H9 (cell line): ENCODE data around the gene SUSD2. TPM values are rescaled to one million over a fixed set of nuclear protein-coding genes. Genes with fewer than 3 reads are reported as not detected.

Experiments
- DNase-seq: peaks from one replicate; pipeline ENCODE4 v3.0.0-alpha.2; 2017
- H2AFZ ChIP-seq: one replicate; pipeline ENCODE4 v1.6.1; 2013; ENCODE audit warnings: mild to moderate bottlenecking, low read length, control low read depth, moderate library complexity
- H2AK5ac ChIP-seq: 2 replicates; pipeline ENCODE4 v1.6.1; 2013; ENCODE audit warnings: low read length, control low read depth, mixed read lengths; ENCODE audit not compliant: insufficient read length
- H2BK120ac ChIP-seq: one replicate; pipeline ENCODE4 v1.6.1; 2013; ENCODE audit warnings: low read depth, mild to moderate bottlenecking, low read length, control low read depth, inconsistent platforms; ENCODE audit not compliant: poor library complexity, severe bottlenecking
- H2BK12ac ChIP-seq: 2 replicates; pipeline ENCODE4 v1.6.1; 2013; ENCODE audit warnings: low read length, control low read depth, mixed read lengths, low read depth; ENCODE audit not compliant: insufficient read length
- H2BK15ac ChIP-seq: 2 replicates; pipeline ENCODE4 v1.6.1; 2013; ENCODE audit warnings: low read depth, low read length, control low read depth
- H2BK20ac ChIP-seq: one replicate; pipeline ENCODE4 v1.6.1; 2013; ENCODE audit warnings: low read depth, mild to moderate bottlenecking, low read length, control low read depth, inconsistent platforms; ENCODE audit not compliant: poor library complexity, severe bottlenecking
- H2BK5ac ChIP-seq: 2 replicates; pipeline ENCODE4 v1.6.1; 2013; ENCODE audit warnings: low read length, control low read depth, mixed read lengths; ENCODE audit not compliant: insufficient read length
- H3K14ac ChIP-seq: 2 replicates; pipeline ENCODE4 v1.6.1; 2013; ENCODE audit warnings: low read length, control low read depth; ENCODE audit not compliant: insufficient read depth
- H3K18ac ChIP-seq: 2 replicates; pipeline ENCODE4 v1.6.1; 2013; ENCODE audit warnings: low read depth, mild to moderate bottlenecking, mixed read lengths, low read length, control low read depth; ENCODE audit not compliant: insufficient read length
- H3K23ac ChIP-seq: 2 replicates; pipeline ENCODE4 v1.6.1; 2013; ENCODE audit warnings: low read length, control low read depth, mixed read lengths, low read depth; ENCODE audit not compliant: insufficient read length
- H3K23me2 ChIP-seq: 2 replicates; pipeline ENCODE4 v1.6.1; 2013; ENCODE audit warnings: low read depth, mild to moderate bottlenecking, mixed read lengths, low read length, control low read depth; ENCODE audit not compliant: insufficient read length, poor library complexity, severe bottlenecking
- H3K27ac ChIP-seq: 2 replicates; pipeline ENCODE4 v1.5.1; 2013; ENCODE audit warnings: low read length, control low read depth, mixed read lengths, low read depth; ENCODE audit not compliant: insufficient read length
- H3K27me3 ChIP-seq: 2 replicates; pipeline ENCODE4 v1.6.1; 2013; ENCODE audit warnings: low read length, control low read depth, inconsistent platforms; ENCODE audit not compliant: insufficient read depth
- H3K4ac ChIP-seq: 2 replicates; pipeline ENCODE4 v1.6.1; 2013; ENCODE audit warnings: low read depth, mild to moderate bottlenecking, control low read depth, inconsistent platforms, low read length, moderate library complexity
- H3K4me1 ChIP-seq: 2 replicates; pipeline ENCODE4 v1.6.1; 2013; ENCODE audit warnings: low read length, control low read depth, inconsistent platforms; ENCODE audit not compliant: insufficient read depth
- H3K4me2 ChIP-seq: 2 replicates; pipeline ENCODE4 v1.6.1; 2013; ENCODE audit warnings: low read length, control low read depth, mixed read lengths; ENCODE audit not compliant: insufficient read length, insufficient read depth
- H3K56ac ChIP-seq: 2 replicates; pipeline ENCODE4 v1.6.1; 2013; ENCODE audit warnings: low read depth, mild to moderate bottlenecking, mixed read lengths, low read length, control low read depth; ENCODE audit not compliant: insufficient read length
- H3K79me1 ChIP-seq: 2 replicates; pipeline ENCODE4 v1.6.1; 2013; ENCODE audit warnings: low read depth, mild to moderate bottlenecking, moderate library complexity, low read length, control low read depth, inconsistent platforms; ENCODE audit not compliant: insufficient read depth, poor library complexity, severe bottlenecking
- H3K79me2 ChIP-seq: 2 replicates; pipeline ENCODE4 v1.6.1; 2013; ENCODE audit warnings: low read length, control low read depth, inconsistent platforms; ENCODE audit not compliant: insufficient read depth
- H3K9ac ChIP-seq: 2 replicates; pipeline ENCODE4 v1.6.1; 2013; ENCODE audit warnings: low read length, control low read depth, mixed read lengths; ENCODE audit not compliant: insufficient read length; ENCODE audit errors: extremely low read depth
- H3K9me3 ChIP-seq: one replicate; pipeline ENCODE4 v1.6.1; 2013; ENCODE audit warnings: low read depth, low read length, inconsistent platforms; ENCODE audit not compliant: control insufficient read depth
- H3T11ph ChIP-seq: one replicate; pipeline ENCODE4 v1.6.1; 2013; ENCODE audit warnings: mild to moderate bottlenecking, low read length, control low read depth, inconsistent platforms
- H4K20me1 ChIP-seq: one replicate; pipeline ENCODE4 v1.6.1; 2013; ENCODE audit not compliant: control insufficient read depth, insufficient read length, insufficient read depth
- H4K5ac ChIP-seq: 2 replicates; pipeline ENCODE4 v1.6.1; 2013; ENCODE audit warnings: low read depth, mild to moderate bottlenecking, mixed read lengths, low read length, control low read depth; ENCODE audit not compliant: insufficient read length
- H4K8ac ChIP-seq: replicated peaks from 2 replicates; pipeline ENCODE4 v1.6.1; 2013; ENCODE audit warnings: low read length, control low read depth, mixed read lengths, low read depth; ENCODE audit not compliant: insufficient read length
- H4K91ac ChIP-seq: 2 replicates; pipeline ENCODE4 v1.6.1; 2013; ENCODE audit warnings: low read depth, mild to moderate bottlenecking, moderate library complexity, mixed read lengths, low read length, control low read depth; ENCODE audit not compliant: insufficient read length
- H3K27ac Mint-ChIP-seq, 3 experiments: 2 replicates in 2 of 3; 3 replicates in 1 of 3; pipeline ENCODE4 v1.8.0; 2020 to 2021; ENCODE audit warnings: mixed read lengths in 3 of 3, mild to moderate bottlenecking in 1 of 3, moderate library complexity in 1 of 3
- H3K27me3 Mint-ChIP-seq: 2 replicates; pipeline ENCODE4 v1.8.0; 2021; ENCODE audit warnings: low read depth, mild to moderate bottlenecking, moderate library complexity, mixed read lengths
- H3K36me3 Mint-ChIP-seq, 3 experiments: 2 replicates in 2 of 3; 3 replicates in 1 of 3; pipeline ENCODE4 v1.8.0; 2020 to 2021; ENCODE audit warnings: low read depth in 3 of 3, mixed read lengths in 3 of 3; ENCODE audit not compliant: insufficient read depth in 1 of 3
- H3K4me1 Mint-ChIP-seq, 2 experiments: 2 replicates each; pipeline ENCODE4 v1.8.0; 2020; ENCODE audit warnings: mixed read lengths in 2 of 2
- H3K4me3 Mint-ChIP-seq, 2 experiments: 2 replicates in 1 of 2; 3 replicates in 1 of 2; pipeline ENCODE4 v1.8.0; 2020 to 2021; ENCODE audit warnings: mild to moderate bottlenecking in 2 of 2, mixed read lengths in 2 of 2, moderate library complexity in 1 of 2
- H3K9me3 Mint-ChIP-seq, 2 experiments: 2 replicates in 1 of 2; 3 replicates in 1 of 2; pipeline ENCODE4 v1.8.0; 2020; ENCODE audit warnings: mild to moderate bottlenecking in 2 of 2, mixed read lengths in 2 of 2, moderate library complexity in 1 of 2
- WGBS: extraction: QIAGEN DNeasy Blood & Tissue Kit; methylation state at CpG from one replicate; pipeline ENCODE4 v1.1.7; 2013; ENCODE audit warnings: missing lambda C conversion rate, low lambda C conversion rate, mixed read lengths; ENCODE audit not compliant: insufficient read length; ENCODE audit errors: extremely low coverage; 5-methylcytosine and 5-hydroxymethylcytosine counted together
- total RNA-seq: library from RNA; stranded (reverse); gene quantifications from 2 replicates; pipeline ENCODE4 v1.2.1, GENCODE V29; 2021
- TF ChIP-seq, protein P1 (sequence below): fragments of 200-600 bp; sonication (generic); conservative IDR thresholded peaks from 3 replicates; pipeline ENCODE4 v1.8.0; 2021; ENCODE audit warnings: antibody characterized with exemption, mild to moderate bottlenecking

Gene SUSD2
- total RNA-seq, 1 experiment from 2014 or later: 4.2 TPM

DNA sequence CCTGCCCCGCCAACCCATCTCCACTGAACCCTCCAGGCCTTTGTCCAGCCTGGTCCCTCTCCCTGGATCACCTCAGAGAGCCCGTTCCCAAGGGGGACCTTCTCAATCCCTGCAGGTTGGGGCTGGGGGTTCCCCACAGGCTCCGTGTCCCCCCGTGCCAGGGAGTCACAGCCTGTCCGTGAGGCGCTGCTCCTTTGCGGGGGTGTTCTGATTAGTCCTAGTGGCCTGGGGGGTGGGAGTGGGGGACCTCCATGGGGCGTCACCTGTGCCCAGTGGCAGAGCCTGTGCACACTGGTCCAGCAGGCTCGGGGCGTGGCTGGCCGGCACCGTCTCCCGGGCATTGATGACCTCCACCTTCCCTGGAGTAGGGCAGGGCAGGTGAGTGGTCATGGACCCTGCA, 51.9 kb downstream of the SUSD2 start:
- H4K91ac ChIP-seq: no peak overlapping the region
- H3K14ac ChIP-seq: no peak overlapping the region
- no peaks in the 10 kb centered on the region for H3K27me3 ChIP-seq
- no peaks in the 10 kb centered on the region for H3K27me3 Mint-ChIP-seq
- H2AFZ ChIP-seq: no peak overlapping the region
- H2BK12ac ChIP-seq: no peak overlapping the region
- H3K4ac ChIP-seq: no peak overlapping the region
- no peaks in the 10 kb centered on the region for H3K4me1 ChIP-seq
- no peak for DNase-seq
- no peak overlapping the region for H3T11ph ChIP-seq
- no peaks in the 10 kb centered on the region for H3K23me2 ChIP-seq
- H3K36me3 Mint-ChIP-seq: no peaks in the 10 kb centered on the region
- no peak overlapping the region for H3K18ac ChIP-seq
- no peak overlapping the region for H4K5ac ChIP-seq
- no CpG with 5 or more reads among the region's 13 CpGs for WGBS
- H4K8ac ChIP-seq: no peak overlapping the region
- no peaks in the 10 kb centered on the region for H3K9me3 ChIP-seq
- H2BK20ac ChIP-seq: no peak overlapping the region
- peak overlapping the region in 1 of 3 experiments; percentile 89; a peak in 1 of 7 replicates for H3K27ac Mint-ChIP-seq
- H3K4me1 Mint-ChIP-seq: peaks cover 6 to 7% of the 10 kb centered on the region in 2 experiments
- no peak overlapping the region for H3K56ac ChIP-seq
- H2BK120ac ChIP-seq: no peak overlapping the region
- H2BK15ac ChIP-seq: no peak overlapping the region
- H2AK5ac ChIP-seq: no peak overlapping the region
- no peaks in the 10 kb centered on the region for H3K9me3 Mint-ChIP-seq
- no peak overlapping the region for H3K4me3 Mint-ChIP-seq
- TF ChIP-seq, protein P1, sequence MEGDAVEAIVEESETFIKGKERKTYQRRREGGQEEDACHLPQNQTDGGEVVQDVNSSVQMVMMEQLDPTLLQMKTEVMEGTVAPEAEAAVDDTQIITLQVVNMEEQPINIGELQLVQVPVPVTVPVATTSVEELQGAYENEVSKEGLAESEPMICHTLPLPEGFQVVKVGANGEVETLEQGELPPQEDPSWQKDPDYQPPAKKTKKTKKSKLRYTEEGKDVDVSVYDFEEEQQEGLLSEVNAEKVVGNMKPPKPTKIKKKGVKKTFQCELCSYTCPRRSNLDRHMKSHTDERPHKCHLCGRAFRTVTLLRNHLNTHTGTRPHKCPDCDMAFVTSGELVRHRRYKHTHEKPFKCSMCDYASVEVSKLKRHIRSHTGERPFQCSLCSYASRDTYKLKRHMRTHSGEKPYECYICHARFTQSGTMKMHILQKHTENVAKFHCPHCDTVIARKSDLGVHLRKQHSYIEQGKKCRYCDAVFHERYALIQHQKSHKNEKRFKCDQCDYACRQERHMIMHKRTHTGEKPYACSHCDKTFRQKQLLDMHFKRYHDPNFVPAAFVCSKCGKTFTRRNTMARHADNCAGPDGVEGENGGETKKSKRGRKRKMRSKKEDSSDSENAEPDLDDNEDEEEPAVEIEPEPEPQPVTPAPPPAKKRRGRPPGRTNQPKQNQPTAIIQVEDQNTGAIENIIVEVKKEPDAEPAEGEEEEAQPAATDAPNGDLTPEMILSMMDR: no peak
- no peak overlapping the region for H3K27ac ChIP-seq
- no peaks in the 10 kb centered on the region for H3K79me2 ChIP-seq
- no peak overlapping the region for H3K9ac ChIP-seq
- no peak overlapping the region for H3K4me2 ChIP-seq
- H4K20me1 ChIP-seq: no peaks in the 10 kb centered on the region
- no peaks in the 10 kb centered on the region for H3K79me1 ChIP-seq
- no peak overlapping the region for H2BK5ac ChIP-seq
- no peak overlapping the region for H3K23ac ChIP-seq
